NCI-H2227 treated with DMSO at 0.1 percent for 48 hours (cell line): ENCODE results near the gene MTHFSD.

ENCODE experiments used
- DNase-seq: peaks from one replicate; lab custom pipeline; 2025; lab: John Stamatoyannopoulos, UW

The MTHFSD gene

GRCh38 chr16:86500708-86501510 is 54.1 kb downstream of the MTHFSD start:
- DNase-seq: no peak

DNA sequence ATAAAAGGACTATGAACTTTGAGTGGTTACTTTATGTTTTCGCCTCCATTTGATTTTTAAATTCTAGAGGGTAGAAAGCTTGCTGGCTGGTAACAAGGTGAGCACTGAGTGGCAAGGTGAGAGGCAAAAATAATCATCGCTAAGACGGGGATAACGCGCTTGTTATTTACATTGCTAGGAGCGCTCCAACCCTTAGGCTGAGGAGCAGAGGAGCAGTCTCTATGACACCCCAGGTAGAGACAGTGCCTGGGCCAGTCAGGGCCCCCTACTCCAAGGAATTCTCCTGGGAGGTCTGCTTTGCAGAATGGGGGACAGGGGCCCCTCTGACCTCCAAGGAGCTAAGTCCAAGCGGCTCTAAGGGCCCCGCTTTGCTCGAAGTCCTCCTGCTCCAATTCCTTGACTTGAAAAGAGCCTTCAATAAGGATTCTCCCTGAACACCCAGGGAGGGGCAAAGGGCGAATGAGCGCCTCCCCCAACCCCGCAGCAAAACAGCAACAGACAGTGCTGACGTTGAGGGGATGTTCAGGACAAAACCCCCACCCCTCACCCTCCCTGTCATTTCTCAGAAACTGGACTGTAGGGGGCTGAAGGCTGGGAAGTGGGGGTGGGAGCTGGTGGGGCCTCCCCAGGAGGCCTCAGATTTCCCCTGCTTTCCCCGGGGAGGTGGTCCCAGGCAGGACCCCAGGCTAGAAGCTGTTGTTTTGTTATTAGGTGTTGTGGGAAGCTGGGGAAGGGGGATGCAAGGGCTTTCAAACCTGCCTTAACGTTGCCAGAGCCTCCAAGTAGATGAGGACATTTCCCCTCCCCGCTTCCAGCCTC is 54.9 kb downstream of the MTHFSD start:
- DNase-seq: no peak

DNA sequence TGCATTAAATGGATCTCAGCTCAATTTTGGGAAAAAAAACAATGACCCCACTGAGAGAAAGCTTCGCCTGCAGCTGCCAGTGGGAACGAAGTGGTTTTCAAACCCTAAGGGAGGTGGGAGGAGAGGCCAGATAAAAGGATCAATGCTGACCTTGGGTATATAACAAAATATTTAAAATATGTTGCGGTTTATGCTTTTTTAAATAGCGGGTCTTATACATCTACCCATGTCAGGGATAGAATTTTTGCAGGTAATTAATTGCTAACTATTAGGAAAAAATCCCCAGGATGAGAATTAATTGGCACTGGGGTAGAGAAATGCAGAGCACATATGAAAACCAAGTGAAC is 55.6 kb downstream of the MTHFSD start:
- DNase-seq: no peak

DNA sequence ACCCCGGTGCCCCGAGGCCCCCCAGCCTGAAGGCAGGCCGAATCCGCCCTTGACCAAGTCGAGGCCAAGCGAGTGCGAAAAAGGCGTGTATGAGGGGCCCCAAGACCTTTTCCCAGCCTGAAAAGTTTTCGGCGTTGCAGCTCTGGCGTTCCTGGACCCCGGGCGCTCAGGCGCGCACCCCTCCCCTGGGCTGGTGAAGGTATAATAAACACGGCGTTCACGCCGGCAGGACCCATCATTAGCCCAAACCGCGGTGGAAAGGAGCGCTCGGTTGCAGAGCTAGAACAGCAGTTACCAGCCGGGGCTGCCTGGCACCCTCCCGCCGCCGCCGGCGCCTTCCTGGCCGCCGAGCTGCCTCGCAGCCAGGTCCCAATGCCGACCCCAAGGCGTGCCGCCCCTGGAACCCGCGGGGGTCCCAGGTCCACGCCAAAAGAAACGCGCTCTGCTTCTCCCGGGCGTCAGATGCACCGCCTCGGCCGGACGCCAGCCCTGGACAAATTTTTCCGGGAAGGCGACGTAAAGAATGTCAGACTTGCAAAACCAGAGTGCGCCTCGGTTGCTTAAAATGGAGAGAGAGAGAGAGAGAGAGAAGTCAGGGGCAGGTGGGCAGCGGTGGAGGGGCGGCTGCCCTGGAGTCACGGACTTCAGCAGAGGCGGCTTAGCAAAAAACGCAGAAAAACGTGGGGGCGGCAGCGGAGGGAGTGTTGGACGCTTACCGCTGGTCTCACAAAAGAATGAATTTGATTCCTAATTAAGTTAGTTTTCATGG is 56.2 kb downstream of the MTHFSD start:
- no peak for DNase-seq

DNA sequence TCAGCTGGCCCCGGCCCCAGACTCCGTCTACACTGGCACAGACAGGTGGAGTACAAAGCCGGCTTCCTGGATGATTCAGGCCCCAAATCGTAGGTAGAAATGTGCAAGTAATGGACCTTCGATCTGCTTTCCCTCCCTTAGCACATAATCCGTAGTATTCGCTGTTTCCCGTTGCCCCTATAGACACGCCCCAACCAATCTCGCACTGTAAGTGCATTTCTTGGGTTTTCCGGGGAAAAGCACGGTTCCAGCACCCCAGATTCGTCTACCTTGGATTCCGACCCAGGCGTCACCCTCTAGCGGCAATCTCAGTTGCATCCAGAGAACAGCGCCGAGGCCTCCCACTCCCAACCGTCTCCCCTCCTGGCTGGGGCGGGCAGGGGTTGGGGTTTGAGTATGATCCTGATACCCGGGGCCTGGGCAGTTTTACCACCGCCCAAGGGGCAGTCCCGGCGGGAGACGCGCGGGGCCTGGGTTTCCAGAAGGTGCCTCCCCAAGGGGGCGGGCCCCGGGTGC is 56.8 kb downstream of the MTHFSD start:
- no peak for DNase-seq

- DNase-seq: no peak
Measured at GRCh38 chr16:86497551-86498021, 57.4 kb downstream of the MTHFSD start.

DNA sequence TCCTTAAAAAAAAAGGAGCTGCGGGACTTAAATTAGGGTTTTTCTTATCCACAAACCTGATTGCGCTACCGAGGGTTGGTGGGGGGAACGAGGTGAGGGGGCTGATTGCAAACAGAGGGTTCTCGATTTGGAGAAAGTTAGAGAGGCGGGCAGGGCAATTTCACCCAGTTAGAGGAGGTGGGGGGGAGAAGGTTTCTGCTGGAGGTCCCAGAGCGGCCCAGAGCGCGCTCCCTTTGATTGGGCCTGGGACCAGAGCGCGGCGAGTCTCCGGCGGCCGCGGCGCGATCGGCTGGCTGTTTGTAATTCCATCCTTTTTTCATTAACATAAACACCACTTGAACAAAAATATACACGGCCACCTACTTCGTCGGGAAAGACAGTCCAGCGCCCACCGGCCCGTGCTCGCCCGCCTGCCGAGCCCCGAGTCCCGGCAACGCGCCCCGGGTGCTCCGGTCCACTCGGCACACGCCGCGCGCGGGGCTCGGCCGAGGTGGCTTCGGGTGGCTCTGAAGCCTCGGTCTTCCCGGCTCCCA is 58.0 kb downstream of the MTHFSD start:
- DNase-seq: no peak

- DNase-seq: no peak
Measured at GRCh38 chr16:86496262-86496928, 58.6 kb downstream of the MTHFSD start.

- DNase-seq: no peak
Measured at GRCh38 chr16:86495756-86496261, 59.2 kb downstream of the MTHFSD start.

DNA sequence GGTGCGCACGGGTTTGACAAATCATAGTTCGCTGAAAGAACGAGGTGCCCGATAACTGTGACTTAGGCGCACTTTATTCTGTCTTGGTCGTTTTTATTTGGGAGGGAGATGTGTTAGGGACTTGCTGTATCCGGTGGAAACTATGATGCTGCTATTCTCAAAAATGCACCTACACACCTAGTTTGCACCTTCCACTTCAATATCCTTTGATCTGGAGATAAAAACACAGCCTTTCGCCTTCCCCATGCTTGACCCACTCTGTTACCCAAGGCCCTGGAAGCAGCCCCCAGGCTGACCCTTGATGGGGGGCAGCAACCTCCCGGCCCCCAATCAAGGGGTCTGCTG is 59.7 kb downstream of the MTHFSD start:
- DNase-seq: no peak

- no peak for DNase-seq
Measured at GRCh38 chr16:86494565-86495356, 60.3 kb downstream of the MTHFSD start.

DNA sequence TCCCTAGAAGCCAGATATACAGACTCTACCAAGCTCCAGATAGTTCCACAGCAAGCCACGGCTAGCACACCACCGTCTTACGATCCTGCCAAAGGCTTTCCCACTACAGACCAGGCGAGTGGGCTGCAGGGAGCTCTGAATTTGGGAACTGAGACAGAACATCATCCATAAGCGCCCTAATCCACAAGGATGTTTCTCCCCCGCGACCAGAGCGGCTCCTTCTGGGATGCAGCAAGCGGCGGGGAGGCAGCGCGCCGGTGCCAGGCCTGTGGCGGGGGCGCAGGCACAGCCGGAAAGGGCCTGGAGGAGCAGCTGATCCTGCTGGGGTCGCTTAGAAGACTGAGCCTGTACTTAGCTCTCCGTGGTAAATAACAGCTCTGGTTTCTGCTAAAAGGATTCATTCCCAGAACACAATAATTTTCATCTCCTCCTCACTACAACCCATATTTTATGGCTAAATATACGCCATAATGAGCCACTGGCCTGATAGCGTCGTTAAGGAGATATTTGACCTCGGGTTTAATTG is 60.9 kb downstream of the MTHFSD start:
- no peak for DNase-seq

GRCh38 chr16:86492961-86493629 is 61.9 kb downstream of the MTHFSD start:
- no peak for DNase-seq

DNA sequence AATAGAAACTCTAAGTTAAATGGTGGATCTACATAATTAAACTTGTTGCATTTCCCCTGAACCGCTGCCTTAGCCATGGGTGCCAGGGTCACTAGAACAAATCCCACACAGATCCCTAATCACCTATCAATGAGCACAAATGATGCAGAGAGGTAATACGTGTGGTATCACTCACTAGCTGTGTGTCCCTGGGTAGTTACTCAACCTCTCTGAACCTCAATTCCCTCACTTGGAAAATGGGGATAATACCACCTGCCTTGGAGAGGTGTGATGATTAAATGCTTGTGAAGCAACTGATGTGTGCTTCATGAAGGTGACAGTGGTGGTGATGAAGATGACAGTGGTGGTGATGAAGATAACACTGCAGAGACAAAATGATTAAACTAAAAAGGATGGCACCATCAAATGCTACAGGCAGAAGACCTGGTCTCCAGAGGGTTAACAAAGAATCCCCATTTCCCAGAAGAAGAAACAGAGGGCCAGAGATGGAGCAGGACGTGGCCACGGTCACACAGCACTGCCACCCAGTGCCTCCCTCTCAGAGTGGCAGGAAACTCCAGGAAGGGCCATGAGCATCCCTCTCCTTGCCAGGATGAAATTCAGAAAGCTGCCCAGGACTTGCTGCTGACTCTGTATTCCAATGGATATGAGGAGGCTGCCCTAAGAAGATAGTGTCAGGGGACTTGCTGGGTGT is 62.6 kb downstream of the MTHFSD start:
- DNase-seq: no peak

- DNase-seq: no peak
Measured at GRCh38 chr16:86491640-86492023, 63.4 kb downstream of the MTHFSD start.

GRCh38 chr16:86490859-86491639 is 64.0 kb downstream of the MTHFSD start:
- no peak for DNase-seq

GRCh38 chr16:86485746-86486145 is 69.3 kb downstream of the MTHFSD start:
- no peak for DNase-seq

GRCh38 chr16:86484240-86484639 is 70.8 kb downstream of the MTHFSD start:
- no peak for DNase-seq
